Subcutaneous abdominal adipose tissue (tissue), 5 donors: Measurements from ENCODE around the gene RBAK.

Source experiments
- H3K27ac ChIP-seq: one replicate; pipeline ENCODE4 v1.7.0; 2013; ENCODE audit warnings: low read depth, mild to moderate bottlenecking, inconsistent platforms, low read length, moderate library complexity
- H3K27me3 ChIP-seq, 5 donors: one replicate each; pipeline ENCODE4 v1.7.0; 2013; ENCODE audit warnings: low read length in 5 of 5, inconsistent platforms in 1 of 5; ENCODE audit not compliant: control insufficient read depth in 5 of 5, insufficient read depth in 4 of 5
- H3K36me3 ChIP-seq, 5 donors: one replicate each; pipeline ENCODE4 v1.7.0; 2013; ENCODE audit warnings: low read length in 5 of 5; ENCODE audit not compliant: control insufficient read depth in 5 of 5, insufficient read depth in 5 of 5
- H3K4me1 ChIP-seq, 5 donors: one replicate each; pipeline ENCODE4 v1.7.0; 2013; ENCODE audit warnings: low read length in 5 of 5, mild to moderate bottlenecking in 3 of 5, moderate library complexity in 1 of 5; ENCODE audit not compliant: control insufficient read depth in 5 of 5, insufficient read depth in 5 of 5
- H3K4me3 ChIP-seq, 5 donors: one replicate each; pipeline ENCODE4 v1.7.0; 2013; ENCODE audit warnings: low read length in 5 of 5, low read depth in 1 of 5
- H3K9ac ChIP-seq, 5 donors: one replicate each; pipeline ENCODE4 v1.7.0; 2013; ENCODE audit warnings: low read length in 5 of 5, mild to moderate bottlenecking in 4 of 5, moderate library complexity in 3 of 5
- H3K9me3 ChIP-seq, 5 donors: one replicate each; pipeline ENCODE4 v1.7.0; 2013; ENCODE audit warnings: low read length in 5 of 5; ENCODE audit not compliant: control insufficient read depth in 5 of 5
- donor health status: healthy.
- donor health status: healthy.
- donor health status: healthy.
- donor health status: healthy.
- donor health status: healthy.

Gene RBAK

GRCh38 chr7:5117095-5117970 is 71.7 kb downstream of the RBAK start:
- Histone ChIP-seq H3K4me1 (no peaks in the 10 kb centered on the region), H3K27ac (no peak overlapping the region), H3K36me3 (no peaks in the 10 kb centered on the region), H3K9me3 (no peaks in the 10 kb centered on the region), H3K27me3 (peaks cover 0 to 13% (median 2%) of the 10 kb centered on the region in 5 donors), H3K9ac (no peak overlapping the region), H3K4me3 (no peak overlapping the region)
